Esophagus (tissue), 2 donors: ENCODE data around the gene UBE3C. TPM values are rescaled to one million over a fixed set of nuclear protein-coding genes. Genes with fewer than 3 reads are reported as not detected.

Source experiments
- H3K27ac ChIP-seq, 2 donors: one replicate each; pipeline ENCODE4 v1.5.1; 2013; ENCODE audit warnings: low read depth in 2 of 2, mild to moderate bottlenecking in 2 of 2, inconsistent platforms in 1 of 2, low read length in 1 of 2, moderate library complexity in 1 of 2
- H3K27me3 ChIP-seq, 2 donors: one replicate each; pipeline ENCODE4 v1.6.1; 2013; ENCODE audit warnings: low read length in 2 of 2, control low read depth in 1 of 2, mild to moderate bottlenecking in 1 of 2; ENCODE audit not compliant: insufficient read depth in 2 of 2, control insufficient read depth in 1 of 2
- H3K36me3 ChIP-seq, 2 donors: one replicate each; pipeline ENCODE4 v1.6.1; 2013; ENCODE audit warnings: low read length in 1 of 2; ENCODE audit not compliant: control insufficient read depth in 2 of 2, insufficient read depth in 2 of 2
- H3K4me1 ChIP-seq, 2 donors: one replicate each; pipeline ENCODE4 v1.6.1; 2013; ENCODE audit warnings: low read length in 1 of 2; ENCODE audit not compliant: control insufficient read depth in 2 of 2, insufficient read depth in 2 of 2
- H3K4me3 ChIP-seq, 2 donors: one replicate each; pipeline ENCODE4 v1.5.1; 2013; ENCODE audit warnings: low read length in 2 of 2, mild to moderate bottlenecking in 2 of 2, low read depth in 1 of 2, moderate library complexity in 1 of 2
- H3K9me3 ChIP-seq, 2 donors: one replicate each; pipeline ENCODE4 v1.6.1; 2013; ENCODE audit warnings: mild to moderate bottlenecking in 2 of 2, low read depth in 1 of 2, low read length in 1 of 2, moderate library complexity in 1 of 2; ENCODE audit not compliant: control insufficient read depth in 2 of 2, insufficient read depth in 1 of 2
- WGBS, 2 donors: extraction: QIAGEN DNeasy Blood & Tissue Kit; methylation state at CpG; one replicate each; pipeline ENCODE4 v1.1.7; 2013; 5-methylcytosine and 5-hydroxymethylcytosine counted together
- polyA plus RNA-seq, 2 donors: library from polyadenylated mRNA; stranded (reverse); fragments of 200-250 nt; gene quantifications; one replicate each; pipeline ENCODE4 v1.2.3, GENCODE V29; 2013
- donor health status: healthy with polysubstance abuse.
- donor health status: Bipolar disorder and iron deficiency.

Gene UBE3C
- polyA plus RNA-seq, 2 donors, result 12.6 to 23.0 TPM

DNA sequence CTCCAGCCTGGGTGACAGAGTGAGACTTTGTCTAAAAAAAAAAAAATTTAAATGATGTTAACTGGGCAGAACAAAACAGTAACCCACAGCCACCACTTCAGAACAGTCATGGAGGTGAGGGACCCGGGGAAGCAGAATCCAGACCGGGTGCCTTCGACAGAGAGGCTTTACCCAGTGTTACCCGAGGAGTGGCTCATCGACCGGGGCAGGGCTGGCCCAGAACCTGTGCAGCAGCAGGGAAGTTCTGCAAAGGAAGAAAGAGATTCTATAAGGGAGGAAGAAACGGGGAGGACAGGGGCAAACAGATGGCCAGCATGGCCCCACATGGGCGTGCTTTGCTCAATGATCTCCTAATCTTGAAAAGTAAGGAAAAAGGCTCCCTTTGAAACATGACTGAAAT lies 26.0 kb upstream of the UBE3C start:
- 87 to 89% methylated on average over 8 of the region's 8 CpGs for WGBS, 2 donors
- Histone ChIP-seq H3K9me3 (peaks cover 5 to 11% of the 10 kb centered on the region in 2 donors), H3K27ac (no peak overlapping the region), H3K4me1 (no peaks in the 10 kb centered on the region), H3K4me3 (no peak overlapping the region), H3K27me3 (no peaks in the 10 kb centered on the region), H3K36me3 (no peaks in the 10 kb centered on the region)

DNA sequence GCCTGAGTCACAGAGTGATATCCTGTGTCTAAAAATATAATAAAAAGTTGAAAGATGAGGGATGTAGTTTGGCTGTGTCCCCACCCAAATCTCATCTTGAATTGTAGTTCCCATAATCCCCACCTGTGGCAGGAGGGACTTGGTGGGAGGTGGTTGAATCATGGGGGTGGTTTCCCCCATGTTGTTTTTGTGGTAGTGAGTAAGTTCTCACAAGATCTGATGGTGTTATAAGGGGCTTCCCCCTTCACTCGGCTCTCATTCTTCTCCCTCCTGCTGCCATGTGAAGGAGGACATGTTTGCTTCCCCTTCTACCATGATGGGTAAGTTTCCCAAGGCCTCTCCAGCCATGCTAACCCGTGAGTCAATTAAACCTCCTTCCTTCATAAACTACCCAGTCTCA lies 25.1 kb upstream of the UBE3C start:
- H3K4me3 ChIP-seq, result no peak overlapping the region
- H3K36me3 ChIP-seq, result no peaks in the 10 kb centered on the region
- no peak overlapping the region for H3K27ac ChIP-seq
- H3K4me1 ChIP-seq, result no peaks in the 10 kb centered on the region
- no peaks in the 10 kb centered on the region for H3K27me3 ChIP-seq
- 62 to 63% methylated on average over 2 of the region's 2 CpGs for WGBS, 2 donors
- peaks cover 5 to 11% of the 10 kb centered on the region in 2 donors for H3K9me3 ChIP-seq

DNA sequence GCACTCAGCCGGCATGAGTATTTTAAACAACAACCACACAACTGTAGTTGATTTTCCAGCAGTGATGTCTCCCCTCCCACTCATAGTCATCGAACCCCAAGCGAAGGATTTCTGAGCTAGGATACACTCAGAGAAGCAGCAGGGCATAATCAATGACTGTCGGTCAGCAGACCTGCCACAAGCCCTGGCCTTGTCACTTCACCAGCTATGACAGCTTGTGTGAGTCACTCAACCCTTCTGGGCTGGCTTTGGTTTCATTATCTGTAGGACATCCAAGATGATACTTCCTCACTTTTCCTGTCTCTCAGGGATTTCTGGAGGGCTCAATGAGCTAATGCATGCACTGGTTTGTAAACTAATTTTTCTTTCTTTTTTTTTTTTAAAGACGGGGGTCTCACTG lies 22.0 kb upstream of the UBE3C start:
- H3K4me3 ChIP-seq, result no peak overlapping the region
- WGBS, 2 donors, result 91 to 94% methylated on average over 5 of the region's 5 CpGs
- H3K36me3 ChIP-seq, result no peaks in the 10 kb centered on the region

DNA sequence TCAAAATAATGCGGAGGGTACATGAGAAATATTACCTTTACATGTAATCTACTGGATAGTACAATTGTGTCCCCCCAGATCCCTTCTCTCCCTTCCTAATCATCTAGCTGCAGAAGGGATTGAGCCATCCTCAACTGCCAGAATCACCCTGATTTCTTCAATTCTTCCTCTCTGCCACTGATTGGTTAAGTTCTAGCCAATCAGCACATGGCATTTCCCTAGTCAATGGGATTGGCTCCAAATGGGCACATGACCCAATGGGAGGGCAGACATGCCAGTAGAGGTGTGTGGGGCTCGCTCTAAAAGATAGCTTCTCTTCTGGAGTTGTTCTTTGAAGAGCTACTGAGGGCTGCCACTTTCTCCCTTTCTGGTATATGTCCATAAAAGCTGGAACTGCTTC lies 20.9 kb upstream of the UBE3C start:
- H3K27ac ChIP-seq, result no peak overlapping the region
- no peaks in the 10 kb centered on the region for H3K27me3 ChIP-seq
- H3K36me3 ChIP-seq, result no peaks in the 10 kb centered on the region
- no peaks in the 10 kb centered on the region for H3K4me1 ChIP-seq
- WGBS, 2 donors, result 96 to 98% methylated on average over 2 of the region's 2 CpGs
- H3K9me3 ChIP-seq, result peaks cover 2 to 3% of the 10 kb centered on the region in 2 donors
- no peak overlapping the region for H3K4me3 ChIP-seq

More for the DNA sequence above, 22.0 kb upstream of the UBE3C start:
- Histone ChIP-seq H3K27ac (no peak overlapping the region), H3K9me3 (peaks cover 2 to 4% of the 10 kb centered on the region in 2 donors), H3K27me3 (no peaks in the 10 kb centered on the region), H3K4me1 (no peaks in the 10 kb centered on the region)

DNA sequence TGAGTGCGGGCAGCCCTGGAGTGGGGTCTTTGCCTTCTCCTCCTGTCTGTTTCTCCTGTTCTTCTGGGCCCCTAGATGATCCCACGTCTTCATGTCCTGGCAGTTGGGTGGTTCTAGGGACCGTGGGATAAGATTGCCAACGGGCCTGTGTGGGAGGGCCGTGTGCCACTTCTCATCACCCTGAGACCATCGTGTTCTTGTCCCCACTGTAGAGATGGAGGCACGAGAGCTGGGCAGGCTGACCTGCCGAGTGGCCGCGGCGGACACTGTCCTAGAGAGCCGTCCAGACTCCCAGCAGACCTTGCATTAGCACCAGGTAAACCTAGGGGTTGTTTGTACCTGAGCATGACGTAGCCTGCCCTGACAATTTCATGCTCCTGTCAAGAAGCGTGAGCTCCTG lies 18.5 kb upstream of the UBE3C start:
- 88 to 91% methylated on average over 14 of the region's 14 CpGs for WGBS, 2 donors
- Histone ChIP-seq H3K27ac (no peak overlapping the region), H3K4me3 (no peak overlapping the region)

DNA sequence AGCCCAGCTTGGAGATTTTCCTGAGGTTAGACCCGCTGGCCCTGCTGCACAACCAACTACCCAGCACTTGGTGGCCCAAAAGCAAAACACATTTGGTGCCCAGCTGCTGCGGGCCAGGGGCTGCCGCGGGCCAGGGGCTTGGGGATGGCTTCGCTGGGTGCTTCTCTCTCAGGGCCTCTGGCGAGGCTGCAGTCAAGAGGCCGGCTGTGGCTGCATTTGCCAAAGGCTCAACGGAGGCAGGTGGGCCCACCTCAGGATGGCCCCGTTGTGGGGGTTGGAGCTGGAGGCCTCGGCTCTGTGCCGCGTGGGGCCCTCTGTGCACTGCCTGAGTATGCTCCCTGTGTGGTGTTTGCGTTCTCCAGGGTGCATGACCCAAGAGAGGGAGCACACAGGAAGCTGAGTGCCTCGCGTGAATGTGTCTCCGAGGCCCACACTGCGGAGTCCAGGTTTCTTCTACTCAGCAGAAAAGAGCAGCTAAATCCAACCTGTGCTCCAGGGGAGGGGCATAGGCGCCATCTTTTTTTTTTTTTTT lies 17.5 kb upstream of the UBE3C start:
- 89 to 93% methylated on average over 18 of the region's 18 CpGs for WGBS, 2 donors
- Histone ChIP-seq H3K9me3 (peaks cover 2 to 3% of the 10 kb centered on the region in 2 donors), H3K27ac (no peak overlapping the region), H3K4me3 (no peak overlapping the region), H3K36me3 (no peaks in the 10 kb centered on the region), H3K4me1 (no peaks in the 10 kb centered on the region), H3K27me3 (no peaks in the 10 kb centered on the region)

More for the DNA sequence above, 18.5 kb upstream of the UBE3C start:
- Histone ChIP-seq H3K9me3 (peaks cover 2 to 3% of the 10 kb centered on the region in 2 donors), H3K36me3 (no peaks in the 10 kb centered on the region), H3K4me1 (no peaks in the 10 kb centered on the region), H3K27me3 (no peaks in the 10 kb centered on the region)

DNA sequence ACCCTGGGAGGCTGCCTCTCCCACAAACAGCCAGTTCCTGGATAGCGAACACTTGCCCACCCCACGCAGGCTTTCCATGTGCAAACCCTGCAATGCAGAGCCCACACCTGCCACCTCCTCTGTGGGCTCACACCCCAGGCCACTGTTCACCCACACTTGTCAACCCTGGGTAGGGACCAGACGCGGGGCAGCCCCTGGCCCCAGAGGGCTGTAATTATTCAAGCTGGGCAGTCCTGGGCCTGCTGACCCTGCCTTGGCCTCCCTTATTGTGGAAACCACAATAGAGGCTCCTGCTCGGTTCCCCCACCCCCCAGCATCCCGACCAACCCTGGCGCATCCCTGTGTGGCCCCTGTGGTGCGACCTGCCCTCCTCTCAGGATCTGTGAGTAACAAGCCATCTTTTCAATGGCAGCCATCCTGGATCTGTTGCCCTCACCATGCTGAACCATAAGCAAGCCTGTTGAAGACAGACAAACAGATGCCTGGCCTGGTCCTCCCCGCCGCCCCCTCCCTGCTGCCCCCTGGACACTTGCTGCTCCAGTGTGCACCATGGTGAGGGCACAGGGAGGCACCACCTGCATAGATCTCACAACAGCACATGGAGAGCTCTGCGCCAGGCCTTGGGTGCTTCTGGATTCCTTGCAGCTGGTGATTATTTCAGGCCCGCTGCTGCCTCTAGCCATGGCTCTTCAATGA lies 15.8 kb upstream of the UBE3C start:
- Histone ChIP-seq H3K4me1 (no peaks in the 10 kb centered on the region), H3K27ac (no peak overlapping the region), H3K27me3 (no peaks in the 10 kb centered on the region), H3K36me3 (no peaks in the 10 kb centered on the region), H3K4me3 (no peak overlapping the region), H3K9me3 (peaks cover 0 to 3% of the 10 kb centered on the region in 2 donors)
- 85 to 88% methylated on average over 12 of the region's 12 CpGs for WGBS, 2 donors

DNA sequence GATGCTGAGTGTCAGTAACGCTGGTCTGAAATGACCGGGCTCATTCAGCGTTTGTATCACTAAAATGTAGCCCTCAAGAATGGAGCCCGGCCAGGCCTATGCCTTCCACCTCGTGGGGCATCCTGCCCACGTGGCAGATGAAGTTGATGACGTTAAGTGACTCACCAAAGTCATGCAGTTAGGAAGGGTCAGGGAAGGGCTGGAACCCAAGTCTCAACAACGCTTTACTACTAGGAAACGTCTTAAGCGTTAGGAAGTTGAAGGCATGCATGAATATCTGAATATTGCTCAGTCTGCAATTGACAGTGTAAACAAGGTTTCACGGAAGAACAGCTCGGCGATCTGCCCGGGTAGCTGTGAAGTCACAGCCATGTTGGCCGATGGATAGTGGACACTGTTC lies 14.0 kb upstream of the UBE3C start:
- no peak overlapping the region for H3K4me3 ChIP-seq
- WGBS, 2 donors, result 82 to 85% methylated on average over 15 of the region's 15 CpGs
- no peak overlapping the region for H3K27ac ChIP-seq
- no peaks in the 10 kb centered on the region for H3K36me3 ChIP-seq
- no peaks in the 10 kb centered on the region for H3K9me3 ChIP-seq
- H3K4me1 ChIP-seq, result no peaks in the 10 kb centered on the region
- H3K27me3 ChIP-seq, result no peaks in the 10 kb centered on the region

DNA sequence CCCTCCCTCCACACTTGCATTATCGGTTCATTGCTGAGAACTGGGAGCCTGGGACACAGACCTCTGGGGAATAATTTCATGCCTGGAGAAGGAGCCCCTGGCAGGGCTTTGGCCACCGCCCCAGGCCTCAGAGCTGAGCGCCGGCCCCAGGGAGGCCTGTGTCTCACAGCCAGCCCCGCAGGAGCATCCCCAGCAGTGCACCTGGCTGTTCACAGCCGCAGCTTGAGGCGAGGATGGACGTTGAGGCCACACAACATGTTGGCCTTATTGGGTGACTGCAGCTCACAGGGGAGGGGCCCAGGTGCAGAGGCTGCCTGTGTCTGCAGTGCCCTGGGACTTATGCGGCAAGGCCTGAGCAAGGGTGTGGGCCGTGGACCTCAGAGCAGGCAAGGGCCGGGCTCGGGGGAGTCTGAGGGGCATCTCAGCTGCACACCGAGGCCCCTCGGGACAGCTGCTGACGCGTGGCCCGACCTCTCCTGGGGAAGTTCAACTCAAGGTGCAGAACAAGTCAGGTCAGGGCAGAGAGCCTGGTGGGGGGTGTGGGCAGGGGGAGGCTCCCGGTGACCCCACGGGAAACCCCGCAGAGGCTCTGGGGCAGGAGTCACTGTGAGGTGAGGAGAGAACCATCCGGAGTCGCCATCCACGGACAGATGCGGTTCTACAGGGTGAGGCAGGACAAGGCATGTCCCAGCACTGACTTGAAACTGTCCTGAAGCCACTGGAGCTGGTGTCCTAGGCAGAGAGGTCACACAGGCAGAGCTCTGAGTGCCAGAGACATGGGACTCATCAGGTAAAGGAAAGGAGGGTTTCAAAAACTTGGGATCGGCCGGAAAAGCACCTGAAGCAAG lies 13.1 kb upstream of the UBE3C start:
- no peak overlapping the region for H3K27ac ChIP-seq
- 78 to 83% methylated on average over 26 of the region's 26 CpGs for WGBS, 2 donors
- H3K4me1 ChIP-seq, result no peaks in the 10 kb centered on the region
- H3K4me3 ChIP-seq, result no peak overlapping the region
- no peaks in the 10 kb centered on the region for H3K9me3 ChIP-seq
- no peaks in the 10 kb centered on the region for H3K36me3 ChIP-seq
- H3K27me3 ChIP-seq, result no peaks in the 10 kb centered on the region
